Thymus (tissue), 11 donors: ENCODE data around the gene CYGB. TPM values are rescaled to one million over a fixed set of nuclear protein-coding genes. Genes with fewer than 3 reads are reported as not detected.

Source experiments
- DNase-seq, 9 donors: peaks; one replicate each; pipeline ENCODE4 v3.0.0-alpha.2; 2013; ENCODE audit warnings: low spot score in 9 of 9, low read depth in 6 of 9, missing footprints in 1 of 9
- H3K27ac ChIP-seq, 2 donors: one replicate each; pipeline ENCODE4 v1.5.1; 2013; ENCODE audit warnings: control low read depth in 1 of 2, low read depth in 1 of 2, low read length in 1 of 2, mild to moderate bottlenecking in 1 of 2, moderate library complexity in 1 of 2
- H3K27me3 ChIP-seq, 2 donors: one replicate each; pipeline ENCODE4 v1.5.1; 2013; ENCODE audit warnings: low read length in 1 of 2; ENCODE audit not compliant: control insufficient read depth in 2 of 2, insufficient read depth in 1 of 2
- H3K36me3 ChIP-seq, 2 donors: one replicate each; pipeline ENCODE4 v1.5.1; 2013; ENCODE audit warnings: low read length in 1 of 2, mild to moderate bottlenecking in 1 of 2, moderate library complexity in 1 of 2; ENCODE audit not compliant: control insufficient read depth in 2 of 2, insufficient read depth in 2 of 2
- H3K4me1 ChIP-seq, 2 donors: one replicate each; pipeline ENCODE4 v1.5.1; 2013; ENCODE audit warnings: low read length in 2 of 2; ENCODE audit not compliant: control insufficient read depth in 2 of 2, insufficient read depth in 2 of 2
- H3K4me3 ChIP-seq, 2 donors: one replicate each; pipeline ENCODE4 v1.5.1; 2013; ENCODE audit warnings: low read length in 2 of 2, control low read depth in 1 of 2, mild to moderate bottlenecking in 1 of 2
- H3K9me3 ChIP-seq, 2 donors: one replicate each; pipeline ENCODE4 v1.5.1; 2013; ENCODE audit warnings: low read length in 1 of 2, mild to moderate bottlenecking in 1 of 2; ENCODE audit not compliant: control insufficient read depth in 2 of 2, insufficient read depth in 1 of 2
- WGBS: extraction: QIAGEN DNeasy Blood & Tissue Kit; methylation state at CpG from one replicate; pipeline ENCODE4 v1.1.7; 2013; 5-methylcytosine and 5-hydroxymethylcytosine counted together
- polyA plus RNA-seq: library from polyadenylated mRNA; stranded (reverse); fragments of 200-250 nt; gene quantifications from one replicate; pipeline ENCODE4 v1.2.3, GENCODE V29; 2013
- total RNA-seq: library from RNA; stranded (reverse); fragments of 120-200 nt; gene quantifications from one replicate; pipeline ENCODE4 v1.2.4, GENCODE V29; 2013
- donor health status: healthy.

Gene CYGB
- total and polyA plus RNA-seq, 2 donors = 1.6 to 12.1 TPM

- peaks cover 14 to 24% of the 10 kb centered on the region in 2 donors for H3K27me3 ChIP-seq
- no peaks in the 10 kb centered on the region for H3K9me3 ChIP-seq
- 97% methylated on average over 6 of the region's 6 CpGs for WGBS
- H3K27ac ChIP-seq = no peak overlapping the region
- H3K36me3 ChIP-seq = no peaks in the 10 kb centered on the region
- no peak for DNase-seq
- no peak overlapping the region for H3K4me3 ChIP-seq
- H3K4me1 ChIP-seq = peaks cover 32 to 63% of the 10 kb centered on the region in 2 donors
These were observed 41.0 kb downstream of the CYGB start for GRCh38 chr17:76496464-76496863.

- no peaks in the 10 kb centered on the region for H3K9me3 ChIP-seq
- DNase-seq = no peak
- WGBS = 96% methylated on average over 16 of the region's 16 CpGs
- H3K4me3 ChIP-seq = no peak overlapping the region
- H3K27ac ChIP-seq = no peak overlapping the region
- H3K36me3 ChIP-seq = no peaks in the 10 kb centered on the region
- peaks cover 12 to 22% of the 10 kb centered on the region in 2 donors for H3K27me3 ChIP-seq
- peaks cover 34 to 66% of the 10 kb centered on the region in 2 donors for H3K4me1 ChIP-seq
These were observed 41.7 kb downstream of the CYGB start for GRCh38 chr17:76495663-76496400.

- H3K4me3 ChIP-seq = peak overlapping the region in 1 of 2 donors; percentile 1
- no peaks in the 10 kb centered on the region for H3K9me3 ChIP-seq
- H3K27ac ChIP-seq = peak overlapping the region; percentile 68 to 70
- H3K27me3 ChIP-seq = peaks cover 0 to 5% of the 10 kb centered on the region in 2 donors
- WGBS = 25% methylated on average over 21 of the region's 21 CpGs
- peaks cover 30 to 50% of the 10 kb centered on the region in 2 donors for H3K4me1 ChIP-seq
- peak in 2 of 9 donors; percentile 16 to 44 for DNase-seq
- no peaks in the 10 kb centered on the region for H3K36me3 ChIP-seq
These were observed 43.9 kb downstream of the CYGB start for GRCh38 chr17:76493505-76494167.

GRCh38 chr17:76492989-76493501, 44.5 kb downstream of the CYGB start:
- Histone ChIP-seq H3K4me1 (peaks cover 30 to 44% of the 10 kb centered on the region in 2 donors), H3K27me3 (peaks cover 0 to 5% of the 10 kb centered on the region in 2 donors), H3K9me3 (no peaks in the 10 kb centered on the region), H3K27ac (peak overlapping the region; percentile 69 to 70), H3K4me3 (peak overlapping the region in 1 of 2 donors; percentile 1), H3K36me3 (no peaks in the 10 kb centered on the region)
- DNase-seq = peak in 2 of 9 donors; percentile 49 to 66
- WGBS = 1% methylated on average over 15 of the region's 15 CpGs

GRCh38 chr17:76492123-76492988, 45.2 kb downstream of the CYGB start:
- Histone ChIP-seq H3K4me1 (peaks cover 30 to 39% of the 10 kb centered on the region in 2 donors), H3K4me3 (no peak overlapping the region)

GRCh38 chr17:76491271-76492122, 46.0 kb downstream of the CYGB start:
- Histone ChIP-seq H3K27ac (peak overlapping the region; percentile 69 to 70), H3K9me3 (no peaks in the 10 kb centered on the region), H3K36me3 (no peaks in the 10 kb centered on the region), H3K27me3 (no peaks in the 10 kb centered on the region), H3K4me3 (no peak overlapping the region), H3K4me1 (peaks cover 30 to 39% of the 10 kb centered on the region in 2 donors)
- peak in 2 of 9 donors; percentile 39 to 59 for DNase-seq
- 47% methylated on average over 17 of the region's 17 CpGs for WGBS

More at GRCh38 chr17:76492123-76492988, 45.2 kb downstream of the CYGB start:
- Histone ChIP-seq H3K27me3 (peaks cover 0 to under 1% of the 10 kb centered on the region in 2 donors), H3K36me3 (no peaks in the 10 kb centered on the region), H3K9me3 (no peaks in the 10 kb centered on the region), H3K27ac (peak overlapping the region; percentile 69 to 70)
- 13% methylated on average over 11 of the region's 11 CpGs for WGBS
- DNase-seq = peak in 2 of 9 donors; percentile 35 to 64

GRCh38 chr17:76490112-76490710, 47.3 kb downstream of the CYGB start:
- H3K27me3 ChIP-seq = no peaks in the 10 kb centered on the region

More at GRCh38 chr17:76490112-76490710, 47.3 kb downstream of the CYGB start:
- no peaks in the 10 kb centered on the region for H3K36me3 ChIP-seq
- H3K27ac ChIP-seq = no peak overlapping the region
- no peak overlapping the region for H3K4me3 ChIP-seq
- H3K4me1 ChIP-seq = peaks cover 30 to 39% of the 10 kb centered on the region in 2 donors
- no peaks in the 10 kb centered on the region for H3K9me3 ChIP-seq
- DNase-seq = no peak
- WGBS = 91% methylated on average over 10 of the region's 10 CpGs
